Measurements from ENCODE around the gene SLC8A3. TPM values are rescaled to one million over a fixed set of nuclear protein-coding genes. Genes with fewer than 3 reads are reported as not detected.

Gene SLC8A3
- total and polyA plus RNA-seq, 9 of the 15 experiments (the other 6 are each of a cell fraction or from before 2014, with no cell fraction given) = not detected

DNA sequence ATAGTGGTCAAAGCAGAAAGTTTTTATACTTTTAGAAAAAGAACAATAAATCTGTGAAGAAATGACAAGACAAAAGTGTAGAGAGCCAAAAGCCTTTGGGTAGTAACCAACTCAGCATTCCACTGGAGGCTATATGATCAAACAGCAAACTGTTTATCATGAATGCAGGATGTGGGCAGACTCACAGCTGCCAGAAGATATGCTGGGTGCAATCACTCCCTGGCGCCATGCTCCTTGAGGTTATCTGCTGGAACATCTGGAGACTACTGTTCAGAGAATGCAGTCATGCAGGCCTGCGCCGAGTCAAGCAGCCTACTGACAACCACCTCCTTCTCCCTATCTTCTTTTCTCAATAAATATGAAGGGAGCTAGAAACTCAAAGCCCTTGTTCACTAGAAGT, 49.0 kb upstream of the SLC8A3 start (continued):
- TF ChIP-seq CHD7 (IDR thresholded peaks at IDR 0.05; ENCODE audit: low read depth, low read length) = no peak
- TF ChIP-seq ZNF282 (CRISPR knock-in tag; IDR thresholded peaks at IDR 0.05) = no peak
- TF ChIP-seq FOXJ2 (tag; IDR thresholded peaks at IDR 0.05) = 0 out of 2 replicates have a peak, but pooled peaks have one; percentile 32
- no peak for TF ChIP-seq BRD4 (IDR thresholded peaks at IDR 0.05)
- TF ChIP-seq NUFIP1 (IDR thresholded peaks at IDR 0.05; ENCODE audit: partially characterized antibody) = no peak
- no peak for TF ChIP-seq ZNF174 (CRISPR knock-in tag; IDR thresholded peaks at IDR 0.05)
- TF ChIP-seq ETV1 (tag; conservative IDR thresholded peaks at IDR 0.05; ENCODE audit: low read depth) = peak; percentile 95
- TF ChIP-seq, protein P1, sequence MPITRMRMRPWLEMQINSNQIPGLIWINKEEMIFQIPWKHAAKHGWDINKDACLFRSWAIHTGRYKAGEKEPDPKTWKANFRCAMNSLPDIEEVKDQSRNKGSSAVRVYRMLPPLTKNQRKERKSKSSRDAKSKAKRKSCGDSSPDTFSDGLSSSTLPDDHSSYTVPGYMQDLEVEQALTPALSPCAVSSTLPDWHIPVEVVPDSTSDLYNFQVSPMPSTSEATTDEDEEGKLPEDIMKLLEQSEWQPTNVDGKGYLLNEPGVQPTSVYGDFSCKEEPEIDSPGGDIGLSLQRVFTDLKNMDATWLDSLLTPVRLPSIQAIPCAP (CRISPR knock-in tag; IDR thresholded peaks at IDR 0.05; ENCODE audit: borderline replicate concordance) = no peak
- TF ChIP-seq SRSF7 (optimal IDR thresholded peaks at IDR 0.05; ENCODE audit: low read depth, low read length) = no peak
- TF ChIP-seq JUN (IDR thresholded peaks at IDR 0.05; ENCODE audit: borderline replicate concordance, low read depth, low read length) = no peak; the same call in 1 of the 2 replicates
- no peak for TF ChIP-seq JUN (CRISPR knock-in tag; IDR thresholded peaks at IDR 0.05; ENCODE audit: borderline replicate concordance)
- no peak for TF ChIP-seq CBX1 (IDR thresholded peaks at IDR 0.05; ENCODE audit: low read depth)
- no peak for TF ChIP-seq CREB5 (CRISPR knock-in tag; IDR thresholded peaks at IDR 0.05)
- TF ChIP-seq GTF2F1 (IDR thresholded peaks at IDR 0.05; ENCODE audit: low read depth, low read length) = no peak
- no peak for TF ChIP-seq ZNF384 (IDR thresholded peaks at IDR 0.05; ENCODE audit: low read depth, low read length)
- no peak for TF ChIP-seq GTF2E2 (tag; IDR thresholded peaks at IDR 0.05)
